Sigmoid colon (tissue), 3 donors: ENCODE data around the gene PTMA.
A peak's percentile ranks its signal among the peaks of the same experiment; 100 is the strongest.

Source experiments
- CTCF ChIP-seq, 4 experiments: fragments of 450-650 bp in 3 of 4; fragments of 200-600 bp in 1 of 4; IDR thresholded peaks; one replicate each; pipeline ENCODE4 v1.5.1; 2016 to 2019; ENCODE audit warnings: antibody characterized with exemption in 4 of 4, mild to moderate bottlenecking in 3 of 4, moderate library complexity in 2 of 4
- POLR2A ChIP-seq, 2 donors: fragments of 450-650 bp; IDR thresholded peaks; one replicate each; pipeline ENCODE4 v1.6.1; 2016; ENCODE audit warnings: antibody characterized with exemption in 2 of 2, mild to moderate bottlenecking in 2 of 2, moderate library complexity in 2 of 2

- TF ChIP-seq CTCF (IDR thresholded peaks at IDR 0.05) (peak; percentile 43 to 76 (median 68)), POLR2A (IDR thresholded peaks at IDR 0.05) (peak; percentile 81 to 86)
Measured at GRCh38 chr2:231706731-231707624, 1.3 kb upstream of the PTMA start.
